ENCODE measurements around the gene THRA. TPM values are rescaled to one million over a fixed set of nuclear protein-coding genes. Genes with fewer than 3 reads are reported as not detected.
A peak's percentile ranks its signal among the peaks of the same experiment; 100 is the strongest.

THRA gene
- polyA plus RNA-seq, 1 of the 3 experiments (the other 2 are of a cell fraction), result 23.1 TPM

DNA sequence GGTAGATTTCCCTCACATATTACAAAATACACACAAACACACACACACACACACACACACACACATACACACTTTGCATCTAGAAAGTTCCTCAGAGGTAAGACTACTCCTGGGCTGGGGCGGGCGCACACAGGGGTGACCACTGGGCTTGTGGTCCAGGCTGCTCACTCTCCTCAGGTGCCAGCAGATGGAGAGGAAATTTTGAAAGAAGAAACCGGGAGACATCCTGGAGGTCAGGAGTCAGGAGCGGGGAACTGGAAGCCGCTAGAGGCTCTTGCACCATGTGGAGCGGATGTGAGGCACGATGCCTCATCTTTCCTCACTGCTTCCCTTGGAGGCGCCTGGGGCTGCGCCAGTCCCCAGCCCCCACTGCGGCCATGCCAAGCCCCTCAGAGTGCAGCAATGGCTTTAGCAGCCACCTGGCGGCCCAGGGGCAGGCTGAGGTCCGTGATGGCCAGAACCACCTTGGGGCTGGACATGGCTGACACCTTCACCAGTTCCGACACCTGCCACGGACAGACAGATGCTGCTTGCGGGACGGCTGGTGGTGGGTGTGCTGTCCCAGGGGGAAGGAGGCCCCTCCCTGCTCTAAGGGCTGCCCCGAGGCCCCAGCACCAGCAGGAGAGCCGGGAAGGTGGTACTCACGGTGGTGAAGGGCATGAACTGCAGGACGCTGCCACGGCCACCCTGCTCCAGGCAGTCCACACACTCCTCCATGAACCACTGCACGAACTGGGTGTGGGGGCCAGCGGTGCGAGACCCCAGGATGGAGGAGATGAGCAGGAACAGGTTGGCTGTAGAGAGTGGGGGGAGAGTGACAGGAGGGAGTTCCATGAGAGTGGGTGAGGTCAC, 43.4 kb upstream of the THRA start:
- TF ChIP-seq, protein P1, sequence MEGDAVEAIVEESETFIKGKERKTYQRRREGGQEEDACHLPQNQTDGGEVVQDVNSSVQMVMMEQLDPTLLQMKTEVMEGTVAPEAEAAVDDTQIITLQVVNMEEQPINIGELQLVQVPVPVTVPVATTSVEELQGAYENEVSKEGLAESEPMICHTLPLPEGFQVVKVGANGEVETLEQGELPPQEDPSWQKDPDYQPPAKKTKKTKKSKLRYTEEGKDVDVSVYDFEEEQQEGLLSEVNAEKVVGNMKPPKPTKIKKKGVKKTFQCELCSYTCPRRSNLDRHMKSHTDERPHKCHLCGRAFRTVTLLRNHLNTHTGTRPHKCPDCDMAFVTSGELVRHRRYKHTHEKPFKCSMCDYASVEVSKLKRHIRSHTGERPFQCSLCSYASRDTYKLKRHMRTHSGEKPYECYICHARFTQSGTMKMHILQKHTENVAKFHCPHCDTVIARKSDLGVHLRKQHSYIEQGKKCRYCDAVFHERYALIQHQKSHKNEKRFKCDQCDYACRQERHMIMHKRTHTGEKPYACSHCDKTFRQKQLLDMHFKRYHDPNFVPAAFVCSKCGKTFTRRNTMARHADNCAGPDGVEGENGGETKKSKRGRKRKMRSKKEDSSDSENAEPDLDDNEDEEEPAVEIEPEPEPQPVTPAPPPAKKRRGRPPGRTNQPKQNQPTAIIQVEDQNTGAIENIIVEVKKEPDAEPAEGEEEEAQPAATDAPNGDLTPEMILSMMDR (IDR thresholded peaks at IDR 0.05), result 0 out of 2 replicates have a peak, but pooled peaks have one; percentile 13
- TF ChIP-seq MXI1 (IDR thresholded peaks at IDR 0.05; ENCODE audit: low read depth, low read length) (no peak), SMC3 (IDR thresholded peaks at IDR 0.05; ENCODE audit: low read depth, low read length) (no peak), TAF1 (IDR thresholded peaks at IDR 0.05; ENCODE audit: borderline replicate concordance, low read depth, low read length) (no peak)
- no peaks in the 10 kb centered on the region for H3K9me2 ChIP-seq
- H3K79me2 ChIP-seq (ENCODE audit: insufficient read depth), result no peaks in the 10 kb centered on the region
- H3K27ac ChIP-seq (ENCODE audit: low read depth in 2 of 2, low read length in 1 of 2), result no peak overlapping the region
- DNase-seq, result peak; percentile 42
- H3K9me3 ChIP-seq, result no peaks in the 10 kb centered on the region
- H3K36me3 ChIP-seq (replicated peaks in 1 of 2; ENCODE audit: control insufficient read depth in 1 of 2, insufficient read depth in 2 of 2, low read length in 1 of 2), result peaks cover 5 to 15% of the 10 kb centered on the region in 2 experiments
- 91% methylated on average over 19 of the region's 24 CpGs for WGBS (ENCODE audit: low lambda C conversion rate)
- H3K4me1 ChIP-seq (ENCODE audit: control insufficient read depth in 1 of 2, insufficient read depth in 2 of 2, low read depth in 1 of 2, low read length in 1 of 2), result peaks cover 0 to 9% of the 10 kb centered on the region in 2 experiments; a peak in 1 of 4 replicates
- no peak overlapping the region for H3K4me2 ChIP-seq
- H3K4me3 ChIP-seq (ENCODE audit: low read depth in 2 of 2, low read length in 1 of 2), result no peak overlapping the region
- no peak overlapping the region for H3K9ac ChIP-seq
- CTCF ChIA-PET, result interaction anchor here (1.1 to 4.2 kb wide), 4 partner anchors 32 to 93 kb away, joined by 3 to 18 read pairs (median 3); partner anchors contain the start of gene PSMD3
- H2AFZ ChIP-seq (ENCODE audit: low read depth), result no peak overlapping the region
- POLR2A ChIA-PET, result interaction anchor here (0.7 kb wide), 1 partner anchor 284 kb away, joined by 3 read pairs; no protein-coding TSS in a partner anchor
- no peaks in the 10 kb centered on the region for H3K27me3 ChIP-seq (ENCODE audit: insufficient read depth)
- H4K20me1 ChIP-seq (ENCODE audit: insufficient read depth), result no peaks in the 10 kb centered on the region
- peaks cover 3% of the 10 kb centered on the region for H3F3A ChIP-seq (replicated peaks; ENCODE audit: insufficient read depth)

DNA sequence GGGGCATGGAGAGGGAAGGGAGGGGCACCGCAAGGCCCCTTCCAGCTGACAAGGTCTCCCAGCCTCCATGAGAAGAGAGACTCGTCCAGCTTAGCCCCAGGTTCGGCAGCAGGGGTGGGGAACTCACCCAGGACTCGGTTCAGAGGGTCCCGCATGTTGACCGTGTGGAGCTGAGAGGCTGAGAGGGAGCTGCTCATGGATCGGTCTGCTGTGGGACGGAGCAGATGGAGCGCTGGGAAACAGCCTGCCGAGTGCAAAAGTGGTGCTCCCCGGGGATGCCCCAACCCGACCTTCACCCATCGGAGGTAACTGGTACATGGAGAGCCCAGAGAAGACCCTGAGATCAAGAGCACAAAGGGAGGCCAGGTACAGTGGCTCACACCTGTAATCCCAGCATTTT, 42.6 kb upstream of the THRA start:
- Histone ChIP-seq H3F3A (replicated peaks; ENCODE audit: insufficient read depth) (peaks cover 3% of the 10 kb centered on the region), H3K36me3 (replicated peaks in 1 of 2; ENCODE audit: control insufficient read depth in 1 of 2, insufficient read depth in 2 of 2, low read length in 1 of 2) (peaks cover 7 to 15% of the 10 kb centered on the region in 2 experiments), H3K4me3 (ENCODE audit: low read depth in 2 of 2, low read length in 1 of 2) (no peak overlapping the region), H3K9me2 (no peaks in the 10 kb centered on the region), H4K20me1 (ENCODE audit: insufficient read depth) (no peaks in the 10 kb centered on the region), H3K9me3 (no peaks in the 10 kb centered on the region), H3K79me2 (ENCODE audit: insufficient read depth) (no peaks in the 10 kb centered on the region), H3K4me2 (no peak overlapping the region), H3K27me3 (ENCODE audit: insufficient read depth) (no peaks in the 10 kb centered on the region), H2AFZ (ENCODE audit: low read depth) (no peak overlapping the region), H3K27ac (ENCODE audit: low read depth in 2 of 2, low read length in 1 of 2) (no peak overlapping the region), H3K4me1 (ENCODE audit: control insufficient read depth in 1 of 2, insufficient read depth in 2 of 2, low read depth in 1 of 2, low read length in 1 of 2) (peaks cover 0 to 9% of the 10 kb centered on the region in 2 experiments; a peak in 1 of 4 replicates), H3K9ac (no peak overlapping the region)
- peak; percentile 17 for DNase-seq
- POLR2A ChIA-PET, result no interaction called here
- WGBS (ENCODE audit: low lambda C conversion rate), result 95% methylated on average over 8 of the region's 13 CpGs
- CTCF ChIA-PET, result interaction anchor here (1.5 kb wide), 1 partner anchor 31 kb away, joined by 3 read pairs; no protein-coding TSS in a partner anchor
- TF ChIP-seq, protein P2, sequence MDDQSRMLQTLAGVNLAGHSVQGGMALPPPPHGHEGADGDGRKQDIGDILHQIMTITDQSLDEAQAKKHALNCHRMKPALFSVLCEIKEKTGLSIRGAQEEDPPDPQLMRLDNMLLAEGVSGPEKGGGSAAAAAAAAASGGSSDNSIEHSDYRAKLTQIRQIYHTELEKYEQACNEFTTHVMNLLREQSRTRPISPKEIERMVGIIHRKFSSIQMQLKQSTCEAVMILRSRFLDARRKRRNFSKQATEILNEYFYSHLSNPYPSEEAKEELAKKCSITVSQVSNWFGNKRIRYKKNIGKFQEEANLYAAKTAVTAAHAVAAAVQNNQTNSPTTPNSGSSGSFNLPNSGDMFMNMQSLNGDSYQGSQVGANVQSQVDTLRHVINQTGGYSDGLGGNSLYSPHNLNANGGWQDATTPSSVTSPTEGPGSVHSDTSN (IDR thresholded peaks at IDR 0.05), result no peak
- TF ChIP-seq MXI1 (IDR thresholded peaks at IDR 0.05; ENCODE audit: low read depth, low read length) (no peak), CHD2 (IDR thresholded peaks at IDR 0.05; ENCODE audit: low read length, partially characterized antibody) (no peak), FOSL2 (IDR thresholded peaks at IDR 0.05; ENCODE audit: borderline replicate concordance, low read depth) (no peak), EZH2phosphoT487 (IDR thresholded peaks at IDR 0.05; ENCODE audit: borderline replicate concordance, low read depth) (no peak), FOXJ3 (CRISPR knock-in tag; IDR thresholded peaks at IDR 0.05) (no peak), RFX5 (IDR thresholded peaks at IDR 0.05; ENCODE audit: low read length) (no peak), RAD21 (IDR thresholded peaks at IDR 0.05; ENCODE audit: low read length) (no peak), RCOR1 (IDR thresholded peaks at IDR 0.05; ENCODE audit: low read length) (no peak), GATA2 (CRISPR knock-in tag; IDR thresholded peaks at IDR 0.05) (no peak)
- TF ChIP-seq, protein P3, sequence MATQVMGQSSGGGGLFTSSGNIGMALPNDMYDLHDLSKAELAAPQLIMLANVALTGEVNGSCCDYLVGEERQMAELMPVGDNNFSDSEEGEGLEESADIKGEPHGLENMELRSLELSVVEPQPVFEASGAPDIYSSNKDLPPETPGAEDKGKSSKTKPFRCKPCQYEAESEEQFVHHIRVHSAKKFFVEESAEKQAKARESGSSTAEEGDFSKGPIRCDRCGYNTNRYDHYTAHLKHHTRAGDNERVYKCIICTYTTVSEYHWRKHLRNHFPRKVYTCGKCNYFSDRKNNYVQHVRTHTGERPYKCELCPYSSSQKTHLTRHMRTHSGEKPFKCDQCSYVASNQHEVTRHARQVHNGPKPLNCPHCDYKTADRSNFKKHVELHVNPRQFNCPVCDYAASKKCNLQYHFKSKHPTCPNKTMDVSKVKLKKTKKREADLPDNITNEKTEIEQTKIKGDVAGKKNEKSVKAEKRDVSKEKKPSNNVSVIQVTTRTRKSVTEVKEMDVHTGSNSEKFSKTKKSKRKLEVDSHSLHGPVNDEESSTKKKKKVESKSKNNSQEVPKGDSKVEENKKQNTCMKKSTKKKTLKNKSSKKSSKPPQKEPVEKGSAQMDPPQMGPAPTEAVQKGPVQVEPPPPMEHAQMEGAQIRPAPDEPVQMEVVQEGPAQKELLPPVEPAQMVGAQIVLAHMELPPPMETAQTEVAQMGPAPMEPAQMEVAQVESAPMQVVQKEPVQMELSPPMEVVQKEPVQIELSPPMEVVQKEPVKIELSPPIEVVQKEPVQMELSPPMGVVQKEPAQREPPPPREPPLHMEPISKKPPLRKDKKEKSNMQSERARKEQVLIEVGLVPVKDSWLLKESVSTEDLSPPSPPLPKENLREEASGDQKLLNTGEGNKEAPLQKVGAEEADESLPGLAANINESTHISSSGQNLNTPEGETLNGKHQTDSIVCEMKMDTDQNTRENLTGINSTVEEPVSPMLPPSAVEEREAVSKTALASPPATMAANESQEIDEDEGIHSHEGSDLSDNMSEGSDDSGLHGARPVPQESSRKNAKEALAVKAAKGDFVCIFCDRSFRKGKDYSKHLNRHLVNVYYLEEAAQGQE (IDR thresholded peaks at IDR 0.05; ENCODE audit: low read depth, low read length), result no peak
- TF ChIP-seq, protein P4, sequence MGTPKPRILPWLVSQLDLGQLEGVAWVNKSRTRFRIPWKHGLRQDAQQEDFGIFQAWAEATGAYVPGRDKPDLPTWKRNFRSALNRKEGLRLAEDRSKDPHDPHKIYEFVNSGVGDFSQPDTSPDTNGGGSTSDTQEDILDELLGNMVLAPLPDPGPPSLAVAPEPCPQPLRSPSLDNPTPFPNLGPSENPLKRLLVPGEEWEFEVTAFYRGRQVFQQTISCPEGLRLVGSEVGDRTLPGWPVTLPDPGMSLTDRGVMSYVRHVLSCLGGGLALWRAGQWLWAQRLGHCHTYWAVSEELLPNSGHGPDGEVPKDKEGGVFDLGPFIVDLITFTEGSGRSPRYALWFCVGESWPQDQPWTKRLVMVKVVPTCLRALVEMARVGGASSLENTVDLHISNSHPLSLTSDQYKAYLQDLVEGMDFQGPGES (IDR thresholded peaks at IDR 0.05; ENCODE audit: low read depth, low read length), result no peak
- TF ChIP-seq, protein P5, sequence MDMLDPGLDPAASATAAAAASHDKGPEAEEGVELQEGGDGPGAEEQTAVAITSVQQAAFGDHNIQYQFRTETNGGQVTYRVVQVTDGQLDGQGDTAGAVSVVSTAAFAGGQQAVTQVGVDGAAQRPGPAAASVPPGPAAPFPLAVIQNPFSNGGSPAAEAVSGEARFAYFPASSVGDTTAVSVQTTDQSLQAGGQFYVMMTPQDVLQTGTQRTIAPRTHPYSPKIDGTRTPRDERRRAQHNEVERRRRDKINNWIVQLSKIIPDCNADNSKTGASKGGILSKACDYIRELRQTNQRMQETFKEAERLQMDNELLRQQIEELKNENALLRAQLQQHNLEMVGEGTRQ (IDR thresholded peaks at IDR 0.05; ENCODE audit: borderline replicate concordance, low read depth, low read length), result no peak

Measured in SK-N-SH (cell line).